Breast epithelium (tissue), 4 donors: ENCODE data around the gene UBASH3B. TPM values are rescaled to one million over a fixed set of nuclear protein-coding genes. Genes with fewer than 3 reads are reported as not detected.

Source experiments
- DNase-seq, 2 donors: peaks; one replicate each; pipeline ENCODE4 v3.0.0-alpha.2; 2019; ENCODE audit warnings: low spot score in 2 of 2
- H3K27ac ChIP-seq, 2 donors: fragments of 200-600 bp; sonication (generic) in 1 of 2; one replicate each; pipeline ENCODE4 v1.5.1; 2016 to 2019; ENCODE audit warnings: mild to moderate bottlenecking in 1 of 2
- H3K27me3 ChIP-seq, 2 donors: fragments of 200-600 bp; sonication (generic) in 1 of 2; one replicate each; pipeline versions ENCODE4 v1.5.1 to v1.6.0; 2017 to 2019; ENCODE audit warnings: control low read depth in 1 of 2, mild to moderate bottlenecking in 1 of 2
- H3K36me3 ChIP-seq: fragments of 200-600 bp; one replicate; pipeline ENCODE4 v1.5.1; 2019
- H3K4me1 ChIP-seq, 2 donors: fragments of 200-600 bp; sonication (generic); one replicate each; pipeline ENCODE4 v1.5.1; 2016 to 2019; ENCODE audit warnings: control low read depth in 1 of 2
- H3K4me3 ChIP-seq, 3 donors: fragments of 200-600 bp; sonication (generic); 1 replicate in 2 of 3; 2 replicates in 1 of 3; pipeline ENCODE4 v1.5.1; 2016 to 2019; ENCODE audit warnings: mild to moderate bottlenecking in 3 of 3, moderate library complexity in 2 of 3
- H3K9me3 ChIP-seq, 2 donors: fragments of 200-600 bp; sonication (generic) in 1 of 2; one replicate each; pipeline ENCODE4 v1.5.1; 2016 to 2019; ENCODE audit warnings: control low read depth in 1 of 2
- POLR2A ChIP-seq: fragments of 450-650 bp; IDR thresholded peaks from one replicate; pipeline ENCODE4 v1.6.1; 2016; ENCODE audit warnings: antibody characterized with exemption, mild to moderate bottlenecking, moderate library complexity
- POLR2AphosphoS5 ChIP-seq, 3 donors: sonication (generic); formaldehyde crosslinking; IDR thresholded peaks; one replicate each; pipeline ENCODE4 v1.6.1; 2017; ENCODE audit warnings: antibody characterized with exemption in 3 of 3
- intact Hi-C: fragments of 100-400 bp; cut with DNase I; formaldehyde crosslinking; loops from one replicate; pipeline ENCODE4 v1.15.1; 2023; ENCODE audit warnings: low total_unique reads
- total RNA-seq, 3 donors: library from RNA; depleted of rRNA; stranded (reverse); fragments of >200 nt; gene quantifications; one replicate each; pipeline ENCODE4 v1.1.0, GENCODE V29; 2016
- TF ChIP-seq, protein P1 (sequence below), 3 donors: fragments of 450-650 bp; IDR thresholded peaks; one replicate each; pipeline ENCODE4 v1.5.1; 2016 to 2017; ENCODE audit warnings: antibody characterized with exemption in 3 of 3, mild to moderate bottlenecking in 3 of 3, moderate library complexity in 3 of 3

UBASH3B gene
- total RNA-seq, 3 donors from 2014 or later = 4.7 to 6.2 (median 4.8) TPM

DNA sequence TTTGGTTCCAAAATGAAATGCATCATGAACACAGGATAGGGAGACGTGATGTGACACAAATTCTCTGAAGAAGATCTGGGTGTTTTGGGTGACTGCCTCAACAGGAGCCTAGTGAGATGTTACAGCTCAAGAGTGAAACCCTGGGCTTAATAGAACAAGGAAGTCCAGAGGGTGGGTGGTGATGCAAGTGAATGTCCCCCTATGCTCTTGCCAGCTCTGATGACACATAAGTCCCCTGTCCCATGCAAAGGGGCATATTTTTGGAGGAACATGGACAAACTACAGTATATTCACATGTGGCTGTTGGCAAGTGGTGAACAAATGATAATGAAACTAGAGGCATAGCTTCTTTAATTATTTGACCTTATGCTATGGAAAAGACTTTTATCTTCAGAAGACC is 191.9 kb downstream of the UBASH3B start:
- Histone ChIP-seq H3K27me3 (no peaks in the 10 kb centered on the region), H3K9me3 (no peaks in the 10 kb centered on the region), H3K4me3 (no peak overlapping the region), H3K36me3 (no peaks in the 10 kb centered on the region), H3K27ac (no peak overlapping the region), H3K4me1 (no peaks in the 10 kb centered on the region)
- DNase-seq = no peak
- intact Hi-C loops = no loop called here
- TF ChIP-seq, protein P1, sequence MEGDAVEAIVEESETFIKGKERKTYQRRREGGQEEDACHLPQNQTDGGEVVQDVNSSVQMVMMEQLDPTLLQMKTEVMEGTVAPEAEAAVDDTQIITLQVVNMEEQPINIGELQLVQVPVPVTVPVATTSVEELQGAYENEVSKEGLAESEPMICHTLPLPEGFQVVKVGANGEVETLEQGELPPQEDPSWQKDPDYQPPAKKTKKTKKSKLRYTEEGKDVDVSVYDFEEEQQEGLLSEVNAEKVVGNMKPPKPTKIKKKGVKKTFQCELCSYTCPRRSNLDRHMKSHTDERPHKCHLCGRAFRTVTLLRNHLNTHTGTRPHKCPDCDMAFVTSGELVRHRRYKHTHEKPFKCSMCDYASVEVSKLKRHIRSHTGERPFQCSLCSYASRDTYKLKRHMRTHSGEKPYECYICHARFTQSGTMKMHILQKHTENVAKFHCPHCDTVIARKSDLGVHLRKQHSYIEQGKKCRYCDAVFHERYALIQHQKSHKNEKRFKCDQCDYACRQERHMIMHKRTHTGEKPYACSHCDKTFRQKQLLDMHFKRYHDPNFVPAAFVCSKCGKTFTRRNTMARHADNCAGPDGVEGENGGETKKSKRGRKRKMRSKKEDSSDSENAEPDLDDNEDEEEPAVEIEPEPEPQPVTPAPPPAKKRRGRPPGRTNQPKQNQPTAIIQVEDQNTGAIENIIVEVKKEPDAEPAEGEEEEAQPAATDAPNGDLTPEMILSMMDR (IDR thresholded peaks at IDR 0.05) = no peak
- TF ChIP-seq POLR2AphosphoS5 (IDR thresholded peaks at IDR 0.05) = no peak
- TF ChIP-seq POLR2A = no peak

DNA sequence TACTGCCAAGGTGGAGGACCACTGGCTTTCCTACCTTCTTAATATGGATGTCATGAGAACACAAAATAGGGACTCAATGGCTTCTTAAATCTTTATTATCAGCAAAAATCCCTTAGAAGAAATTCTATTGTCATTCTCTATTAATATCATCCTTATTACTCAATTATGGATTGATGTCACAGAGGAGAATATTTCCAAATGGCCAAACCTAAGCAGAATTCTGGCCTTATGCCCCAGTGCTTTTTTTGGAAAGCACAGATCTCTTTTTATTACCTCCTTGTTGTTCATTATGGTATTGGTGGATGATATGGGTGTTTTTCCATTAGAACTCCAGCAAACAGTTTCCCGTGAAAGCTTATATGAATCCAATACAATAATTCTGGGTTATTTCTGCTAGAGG is 192.7 kb downstream of the UBASH3B start:
- Histone ChIP-seq H3K27ac (no peak overlapping the region), H3K27me3 (no peaks in the 10 kb centered on the region), H3K36me3 (no peaks in the 10 kb centered on the region), H3K4me1 (no peaks in the 10 kb centered on the region), H3K9me3 (no peaks in the 10 kb centered on the region), H3K4me3 (no peak overlapping the region)
- intact Hi-C loops = no loop called here
- TF ChIP-seq POLR2AphosphoS5 (IDR thresholded peaks at IDR 0.05) (no peak), POLR2A (no peak)
- TF ChIP-seq, protein P1 (IDR thresholded peaks at IDR 0.05) = no peak
- no peak for DNase-seq

DNA sequence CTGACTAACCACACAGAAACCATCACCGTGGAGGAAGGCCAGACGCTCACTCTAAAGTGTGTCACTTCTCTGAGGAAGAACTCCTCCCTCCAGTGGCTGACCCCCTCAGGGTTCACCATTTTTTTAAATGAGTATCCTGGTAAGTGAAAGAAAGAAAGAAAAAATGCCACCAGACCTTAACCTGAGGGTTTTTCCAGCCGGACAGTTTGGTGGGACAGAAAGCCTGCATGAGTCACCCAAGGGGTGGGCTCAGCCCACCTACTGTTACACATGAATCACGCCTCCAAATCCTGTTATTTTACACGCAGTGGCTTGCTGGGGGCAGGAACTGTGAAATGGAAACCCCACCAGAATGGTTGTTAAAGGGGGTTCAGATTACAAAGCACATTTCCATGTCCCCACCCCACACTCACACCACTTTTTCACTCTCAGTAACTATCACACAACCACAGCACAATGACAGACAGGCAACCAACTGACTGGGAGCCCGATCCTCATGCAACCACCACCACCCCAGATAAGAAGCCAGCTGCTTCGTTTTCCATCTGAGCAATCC is 194.6 kb downstream of the UBASH3B start:
- no peak for TF ChIP-seq POLR2A
- TF ChIP-seq, protein P1 (IDR thresholded peaks at IDR 0.05) = no peak
- no peak for TF ChIP-seq POLR2AphosphoS5 (IDR thresholded peaks at IDR 0.05)
- Histone ChIP-seq H3K36me3 (no peaks in the 10 kb centered on the region), H3K27me3 (no peaks in the 10 kb centered on the region), H3K4me1 (no peaks in the 10 kb centered on the region), H3K27ac (peak overlapping the region in 1 of 2 donors; percentile 41), H3K9me3 (no peaks in the 10 kb centered on the region), H3K4me3 (no peak overlapping the region)
- DNase-seq = no peak
- intact Hi-C loops = no loop called here

DNA sequence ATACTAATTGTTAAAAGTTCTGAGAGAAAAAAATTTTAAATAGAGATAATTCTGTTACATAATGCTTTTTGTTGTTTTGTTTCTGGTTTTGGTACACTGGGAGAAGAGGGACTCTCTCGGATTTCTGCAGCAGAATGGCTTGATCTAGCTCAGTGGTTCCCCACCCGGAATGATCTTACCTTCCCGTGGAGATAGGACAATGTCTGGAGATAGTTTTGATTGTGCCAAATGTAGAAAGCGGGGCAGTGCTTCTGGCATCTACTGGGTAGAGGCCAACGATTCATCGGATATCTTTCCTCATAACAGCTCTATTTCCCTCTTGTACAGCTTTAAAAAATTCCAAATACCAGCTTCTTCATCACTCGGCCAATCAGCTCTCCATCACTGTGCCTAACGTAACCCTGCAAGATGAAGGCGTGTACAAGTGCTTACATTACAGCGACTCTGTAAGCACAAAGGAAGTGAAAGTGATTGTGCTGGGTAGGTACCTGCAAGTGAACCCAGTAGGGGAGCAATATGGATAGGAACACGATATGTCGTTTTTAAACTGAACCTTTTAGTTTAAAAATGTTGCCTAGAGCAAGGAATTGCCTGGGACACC is 195.9 kb downstream of the UBASH3B start:
- no peaks in the 10 kb centered on the region for H3K4me1 ChIP-seq
- no peak overlapping the region for H3K27ac ChIP-seq
- TF ChIP-seq POLR2AphosphoS5 (IDR thresholded peaks at IDR 0.05) = no peak
- TF ChIP-seq, protein P1 (IDR thresholded peaks at IDR 0.05) = no peak
- no peak for TF ChIP-seq POLR2A
- H3K36me3 ChIP-seq = no peaks in the 10 kb centered on the region
- no peaks in the 10 kb centered on the region for H3K27me3 ChIP-seq
- no peaks in the 10 kb centered on the region for H3K9me3 ChIP-seq
- intact Hi-C loops = no loop called here
- no peak for DNase-seq
- H3K4me3 ChIP-seq = no peak overlapping the region

DNA sequence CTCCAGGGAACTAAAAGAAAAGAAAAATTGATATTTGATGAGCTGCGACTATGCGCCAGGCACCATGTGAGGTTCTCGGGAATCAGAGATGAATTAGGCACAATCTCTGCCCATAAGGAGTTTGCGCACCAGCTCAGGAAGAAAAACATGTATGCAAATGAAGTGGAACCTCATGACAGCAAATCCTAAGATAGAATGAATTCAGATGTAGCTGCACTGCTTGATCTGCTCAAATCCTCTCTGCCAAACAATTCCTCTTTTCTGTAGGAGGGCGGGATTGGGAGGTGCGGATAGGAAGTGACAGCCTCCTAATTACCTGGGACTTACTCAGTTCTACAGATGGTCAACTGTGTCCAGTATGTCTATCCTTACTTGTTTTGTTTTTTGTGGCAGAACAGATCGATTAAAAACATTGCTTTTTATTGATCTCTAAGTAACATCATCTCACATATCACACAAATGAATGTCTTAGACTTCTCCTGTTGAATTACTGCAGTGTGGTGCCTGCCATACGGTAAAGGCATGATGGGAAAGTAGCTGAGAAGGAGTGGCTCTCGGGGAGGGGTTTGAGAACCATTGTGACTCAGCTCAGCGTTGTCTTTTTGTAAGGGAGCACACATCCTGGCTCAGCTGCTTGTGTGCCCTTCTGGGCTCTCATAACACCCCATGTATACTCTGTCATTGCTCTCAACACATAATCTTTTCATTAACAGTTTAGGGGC is 196.7 kb downstream of the UBASH3B start:
- Histone ChIP-seq H3K4me3 (no peak overlapping the region), H3K27ac (no peak overlapping the region), H3K27me3 (no peaks in the 10 kb centered on the region), H3K36me3 (no peaks in the 10 kb centered on the region), H3K9me3 (no peaks in the 10 kb centered on the region), H3K4me1 (no peaks in the 10 kb centered on the region)
- DNase-seq = no peak
- intact Hi-C loops = no loop called here
- TF ChIP-seq POLR2AphosphoS5 (IDR thresholded peaks at IDR 0.05) = no peak
- TF ChIP-seq, protein P1 (IDR thresholded peaks at IDR 0.05) = no peak
- TF ChIP-seq POLR2A = no peak
